Fibroblast of peridontal ligament (primary cell): ENCODE data around the gene SLC31A2.

Source experiments
- DNase-seq: peaks from one replicate; pipeline ENCODE4 v3.0.0-alpha.2; 2010; ENCODE audit errors: extremely low read depth

Gene SLC31A2

DNA sequence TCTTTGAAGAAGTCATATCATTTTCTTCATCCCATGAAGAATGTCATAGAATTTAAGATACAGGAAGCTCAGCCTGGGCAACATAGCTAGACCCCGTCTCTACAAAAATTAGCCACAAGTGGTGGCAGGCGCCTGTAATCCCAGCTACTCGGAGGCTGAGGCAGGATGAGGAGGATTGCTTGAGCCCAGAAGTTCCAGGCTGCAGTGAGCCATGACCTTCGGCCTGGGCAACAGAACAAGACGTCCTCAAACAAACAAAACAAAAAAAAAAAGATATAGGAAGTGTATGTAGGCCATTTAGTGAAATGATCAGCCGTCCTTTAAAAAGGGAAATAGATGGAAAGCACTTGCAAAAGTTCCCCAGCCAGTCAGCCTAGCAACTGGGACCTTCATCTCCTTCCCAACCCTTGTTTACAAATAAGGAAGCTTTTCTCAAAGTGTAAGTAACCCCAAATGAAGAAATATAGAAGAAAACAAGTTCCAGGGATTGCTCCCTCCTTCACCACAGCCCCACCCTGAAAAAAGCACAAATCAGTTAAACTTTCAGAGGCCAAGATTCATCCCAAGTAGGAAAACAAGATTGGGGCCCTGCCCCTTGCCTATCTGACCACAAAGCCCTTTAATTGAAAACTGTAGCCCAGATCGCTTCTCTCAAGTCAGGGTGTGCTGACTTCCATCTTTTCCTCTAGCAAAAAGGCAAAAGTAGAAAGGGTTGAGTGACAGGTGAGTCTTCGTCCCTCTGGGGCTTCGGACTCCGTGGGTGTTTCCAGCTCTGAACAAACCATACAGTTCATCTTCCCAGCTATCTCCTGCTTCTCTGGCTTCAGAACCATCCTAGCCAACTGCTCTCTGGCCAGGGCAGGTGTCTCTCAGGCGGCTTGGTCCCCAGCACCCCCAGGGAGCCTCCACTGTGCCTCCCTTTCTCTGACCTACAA is 1.2 kb downstream of the SLC31A2 start:
- peak; percentile 9 for DNase-seq

DNA sequence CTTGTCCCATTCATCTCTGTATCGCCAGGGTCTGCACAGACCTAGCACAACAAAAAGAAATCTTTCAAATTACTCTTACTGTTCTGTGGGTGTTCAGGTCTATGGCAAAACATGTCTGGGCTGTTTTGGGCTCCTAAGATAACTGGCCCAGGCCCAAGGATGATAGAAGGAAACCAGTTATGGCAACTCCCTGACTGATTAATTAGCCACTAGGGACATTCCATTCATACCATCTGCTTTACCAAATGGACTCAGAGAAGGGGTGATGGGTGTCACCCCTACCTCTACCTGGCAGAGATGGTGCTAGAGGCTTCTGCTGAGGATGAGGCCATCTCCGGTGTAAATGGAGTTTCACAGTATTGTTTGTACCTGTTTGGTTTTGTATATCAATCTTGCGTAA is 1.9 kb downstream of the SLC31A2 start:
- no peak for DNase-seq

DNA sequence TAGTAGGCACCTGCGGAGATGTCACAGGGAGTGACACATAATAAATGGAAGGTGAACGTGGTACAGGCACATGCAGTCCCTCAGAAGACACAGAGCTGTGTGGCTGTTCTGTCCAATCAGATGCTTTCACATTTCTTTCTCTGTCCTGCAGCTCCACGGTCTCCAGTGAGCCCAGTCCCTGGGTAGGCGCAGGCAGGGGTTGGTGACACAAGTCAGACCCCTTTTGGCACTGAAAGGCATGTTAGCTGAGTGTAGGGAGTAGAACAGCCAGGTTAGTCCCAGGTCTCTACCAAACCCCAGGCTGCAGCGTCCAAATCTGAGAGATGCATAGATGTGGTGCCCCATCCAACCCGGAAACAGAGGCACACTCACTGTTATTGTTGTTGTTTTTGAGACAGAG is 2.8 kb downstream of the SLC31A2 start:
- no peak for DNase-seq

DNA sequence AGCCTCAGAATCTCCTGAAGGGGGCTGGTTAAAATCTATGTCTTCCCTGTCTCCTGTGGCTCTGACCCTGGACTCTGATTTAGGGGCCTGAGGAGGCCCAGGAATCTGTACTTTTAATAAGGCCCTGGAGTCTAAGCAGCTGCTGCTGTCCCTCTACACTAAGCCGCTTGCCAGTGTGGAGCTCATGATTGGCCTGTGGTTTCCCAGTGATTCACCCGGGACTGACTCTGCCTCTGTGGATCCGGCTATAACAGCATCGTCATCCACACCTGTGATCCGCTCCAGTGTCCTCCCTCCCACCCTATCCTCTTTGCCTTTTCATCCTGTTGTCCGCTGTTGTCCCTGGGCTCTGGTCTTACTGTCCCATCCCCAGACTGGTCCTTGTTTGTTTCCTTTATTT is 3.7 kb downstream of the SLC31A2 start:
- peak; percentile 79 for DNase-seq

DNA sequence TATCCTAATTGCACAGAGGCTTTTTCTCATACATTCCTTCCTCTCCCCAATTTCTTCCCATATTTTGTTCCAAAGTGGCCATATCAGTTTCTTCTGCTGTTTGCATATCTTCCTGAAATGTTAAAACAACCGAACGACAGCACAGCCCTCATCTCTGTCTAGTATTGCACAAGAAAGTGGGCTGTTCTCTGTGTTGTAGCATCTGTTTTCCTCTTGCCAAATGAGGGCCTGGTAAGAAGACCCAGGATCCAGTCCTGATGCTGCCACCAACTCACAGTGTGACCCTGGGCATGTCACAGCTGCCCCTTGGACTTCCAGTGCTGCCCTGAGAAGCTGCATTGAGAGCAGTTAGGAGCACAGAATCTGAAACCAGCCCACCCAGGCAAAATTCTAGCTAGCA is 4.1 kb downstream of the SLC31A2 start:
- peak; percentile 66 for DNase-seq

DNA sequence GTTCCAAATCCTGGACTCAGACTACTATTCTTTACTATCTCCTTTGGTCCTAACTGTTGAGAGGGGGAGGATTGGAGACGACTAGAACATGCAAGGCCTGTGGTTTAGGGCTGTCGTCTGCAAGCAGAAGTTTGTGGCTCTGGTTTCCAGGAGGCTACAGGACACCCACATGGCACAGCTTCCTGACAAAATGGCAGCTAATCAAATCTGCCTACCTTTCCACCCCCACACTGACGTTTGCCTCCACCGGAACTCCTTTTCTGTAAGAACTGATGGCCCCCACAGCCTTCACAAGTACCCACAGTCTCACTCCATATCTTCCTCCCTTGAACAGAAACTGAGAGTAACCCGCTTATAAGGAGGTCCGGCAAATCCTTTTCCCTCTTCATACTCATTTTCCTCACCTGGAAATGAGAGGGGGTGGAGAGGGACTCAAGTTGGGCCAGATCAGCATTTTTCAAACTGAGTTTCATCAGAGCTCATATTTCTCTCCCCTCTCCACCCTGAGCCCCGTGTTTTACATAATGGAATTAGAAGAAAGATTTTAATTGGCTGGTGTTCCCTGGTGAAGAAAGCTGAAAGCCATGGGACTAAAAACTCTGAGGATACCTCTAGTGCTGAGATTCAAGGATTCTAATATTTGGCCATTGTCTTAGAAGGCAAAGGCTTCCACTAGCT is 5.2 kb downstream of the SLC31A2 start:
- DNase-seq = no peak

DNA sequence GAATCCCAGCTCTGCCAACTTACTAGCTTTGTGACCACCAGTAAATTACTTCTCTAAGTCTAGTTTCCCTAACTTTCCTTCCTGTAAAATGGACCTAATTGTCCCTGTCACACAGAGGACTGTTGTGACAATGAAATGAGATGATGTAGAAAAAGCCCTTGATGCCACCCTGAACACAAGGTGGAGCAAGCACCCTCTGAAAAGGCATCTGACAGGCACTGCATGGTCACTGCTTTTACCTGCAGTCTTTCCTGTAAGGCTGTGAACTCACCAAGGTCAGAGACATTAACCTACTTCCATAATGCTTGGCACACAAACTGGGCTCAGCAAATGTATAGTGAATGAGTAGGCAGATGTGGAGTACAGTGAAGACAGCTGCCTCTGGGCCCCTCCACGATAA is 6.1 kb downstream of the SLC31A2 start:
- no peak for DNase-seq

DNA sequence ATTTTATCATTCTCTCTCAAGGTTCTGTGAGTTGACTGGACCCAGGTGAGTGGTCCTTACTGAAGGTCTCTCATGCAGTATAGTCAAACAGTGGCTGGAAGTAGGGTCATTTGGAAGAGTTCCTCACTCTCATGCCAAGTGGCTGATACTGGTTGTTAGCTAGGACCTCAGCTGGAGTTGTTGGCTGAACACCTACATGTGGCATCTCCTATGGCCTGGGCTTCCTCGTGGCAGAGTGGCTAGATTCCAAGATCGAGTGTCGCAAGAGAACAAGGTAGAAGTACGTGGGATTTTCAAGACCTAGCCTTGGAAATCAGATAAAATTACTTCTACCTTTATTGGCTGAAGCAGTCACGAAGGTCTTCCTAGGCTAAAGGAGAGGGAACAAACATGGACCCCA is 7.6 kb downstream of the SLC31A2 start:
- DNase-seq = no peak

DNA sequence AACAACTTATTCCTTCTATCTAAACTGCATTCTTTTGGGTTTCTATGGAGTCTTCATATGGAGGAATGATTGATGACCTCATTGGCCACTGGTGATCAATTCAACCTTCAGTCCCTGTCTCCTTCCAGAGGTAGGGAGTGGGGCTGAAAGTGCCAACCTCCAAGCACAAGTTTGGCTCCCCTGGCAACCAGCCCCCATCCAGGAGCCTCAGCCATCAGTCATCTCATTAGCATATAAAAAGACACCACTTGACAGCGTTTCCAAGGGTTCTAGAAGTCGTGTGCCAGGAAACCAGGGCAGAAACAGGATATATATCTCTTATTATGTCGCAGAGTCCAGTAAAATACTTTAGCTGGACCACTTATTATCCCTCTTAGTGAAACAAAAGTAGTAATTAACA is 9.8 kb downstream of the SLC31A2 start:
- no peak for DNase-seq

DNA sequence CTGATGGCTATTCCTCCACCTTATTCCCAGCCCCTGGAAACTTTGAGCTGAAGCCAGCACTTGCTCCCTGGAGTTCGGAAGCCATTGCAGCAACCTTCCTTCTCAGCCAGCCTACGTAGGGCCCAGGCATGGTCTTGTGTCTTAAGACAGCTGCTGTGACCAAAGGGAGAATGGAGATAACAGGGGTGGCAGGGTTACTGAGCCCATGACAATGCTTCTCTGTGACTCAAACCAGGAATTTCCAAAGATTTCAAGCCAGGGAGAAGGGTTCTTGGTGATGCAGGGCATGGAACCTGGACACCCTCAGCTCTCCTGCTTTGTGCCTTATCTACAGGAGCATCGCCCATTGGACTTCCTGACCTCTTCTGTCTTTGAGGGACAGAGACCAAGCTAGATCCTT is 12.2 kb downstream of the SLC31A2 start:
- no peak for DNase-seq

DNA sequence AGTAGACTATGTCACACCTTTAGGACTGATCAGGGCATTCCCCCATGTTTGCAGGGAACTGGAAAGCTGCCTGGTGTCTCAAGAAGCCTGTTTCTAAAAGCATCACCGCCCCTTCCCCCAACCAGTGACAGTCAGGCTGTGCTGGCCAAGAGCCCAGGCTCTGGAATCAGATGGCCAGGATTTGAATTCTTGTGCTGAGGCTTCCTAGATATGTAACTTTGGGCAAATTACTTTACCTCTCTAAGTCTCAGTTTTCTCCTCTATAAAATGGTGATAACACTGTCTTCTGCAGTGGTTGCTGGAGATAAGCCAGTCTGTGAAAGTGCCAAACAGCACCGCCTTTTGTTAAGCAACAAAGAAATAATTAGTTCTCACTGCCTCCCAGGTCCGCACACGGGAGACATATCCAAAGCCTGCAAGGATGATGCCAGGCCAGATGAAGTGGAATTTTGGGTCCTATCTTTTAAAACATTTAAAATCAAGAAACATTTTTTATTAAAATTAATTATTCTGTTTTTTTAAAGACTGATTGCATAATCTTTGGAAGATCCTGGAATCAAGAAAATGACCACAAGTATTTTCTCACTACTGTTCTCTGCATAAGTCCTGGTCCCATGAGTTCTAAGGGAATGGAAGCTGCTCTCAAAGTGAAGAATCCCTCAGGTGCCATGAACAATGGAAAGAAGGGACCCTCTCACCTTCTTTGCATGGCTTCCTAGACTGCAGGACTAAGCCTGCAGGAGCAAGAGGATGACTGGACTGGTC is 13.9 kb downstream of the SLC31A2 start:
- peak; percentile 44 for DNase-seq

DNA sequence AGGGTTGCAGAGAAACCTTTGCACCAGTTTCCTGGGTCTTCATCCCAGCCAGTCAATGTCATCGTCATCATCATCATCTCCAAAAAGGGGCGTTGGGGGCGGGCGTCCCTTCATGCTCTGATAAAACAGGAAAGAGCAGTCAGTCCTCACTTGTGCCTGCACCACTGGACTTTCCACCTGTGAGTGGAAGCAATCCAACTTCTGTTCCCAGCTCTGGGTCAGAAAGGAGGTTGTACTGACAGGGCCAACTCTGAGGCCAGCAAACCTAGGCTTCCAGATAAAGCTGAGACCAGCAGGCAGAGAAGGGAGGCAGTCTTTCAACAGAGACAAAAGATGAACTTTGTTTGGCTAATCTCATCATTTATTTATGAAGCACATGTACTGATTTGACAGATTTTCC is 15.2 kb downstream of the SLC31A2 start:
- no peak for DNase-seq

DNA sequence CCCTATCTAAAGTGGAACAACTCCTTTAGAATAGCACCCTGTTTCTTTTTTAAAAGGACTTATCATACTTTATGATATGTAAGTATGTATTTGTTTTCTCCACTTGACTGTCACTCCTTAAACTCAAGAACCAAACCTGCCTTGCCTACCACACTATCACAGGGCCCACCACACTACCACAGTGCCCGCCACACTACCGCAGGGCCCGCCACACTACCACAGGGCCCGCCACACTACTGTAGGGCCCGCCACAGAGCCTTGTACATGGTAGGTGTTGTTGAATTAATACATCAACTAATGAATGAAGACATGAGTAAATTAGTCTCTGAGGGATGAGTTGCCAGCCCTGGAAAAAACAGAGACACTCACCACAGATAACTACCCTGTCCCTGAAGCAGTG is 18.0 kb downstream of the SLC31A2 start:
- DNase-seq = no peak

DNA sequence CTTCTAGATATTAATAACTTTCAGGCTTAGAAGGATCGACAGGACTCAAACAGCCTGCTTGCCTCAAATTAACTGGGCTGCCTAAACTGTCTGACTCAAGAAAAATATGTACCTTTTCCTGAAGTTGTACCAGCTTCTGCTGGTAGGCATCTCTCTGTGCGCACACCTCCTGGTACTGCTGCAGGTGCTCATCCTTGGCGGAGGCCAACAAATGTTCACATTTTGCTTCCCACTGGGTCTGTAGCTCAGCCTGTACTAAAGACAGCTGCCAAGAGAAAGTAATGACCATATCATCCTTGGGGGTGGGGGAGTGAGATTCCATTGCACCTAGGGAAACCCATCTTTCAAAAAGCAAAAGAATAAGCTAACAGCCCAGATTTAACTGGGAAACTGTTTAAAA is 22.5 kb downstream of the SLC31A2 start:
- no peak for DNase-seq

DNA sequence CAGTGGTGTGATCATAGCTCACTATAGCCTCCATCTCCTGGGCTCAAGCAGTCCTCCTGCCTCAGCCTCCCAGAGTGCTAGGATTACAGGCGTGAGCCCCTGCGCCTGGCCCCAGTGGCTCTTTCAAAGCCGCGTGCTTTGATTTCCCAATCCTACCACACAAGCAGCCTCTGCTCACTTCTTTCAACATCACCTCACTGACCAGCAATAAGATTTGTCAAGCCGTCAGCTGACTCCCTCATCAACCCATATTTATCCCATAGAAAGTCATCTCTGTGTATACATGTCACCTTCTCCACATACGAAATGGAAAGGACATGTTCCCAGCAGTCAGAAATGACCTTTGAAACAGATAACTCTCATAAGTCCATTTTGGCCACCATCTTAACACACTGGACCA is 26.0 kb downstream of the SLC31A2 start:
- no peak for DNase-seq

DNA sequence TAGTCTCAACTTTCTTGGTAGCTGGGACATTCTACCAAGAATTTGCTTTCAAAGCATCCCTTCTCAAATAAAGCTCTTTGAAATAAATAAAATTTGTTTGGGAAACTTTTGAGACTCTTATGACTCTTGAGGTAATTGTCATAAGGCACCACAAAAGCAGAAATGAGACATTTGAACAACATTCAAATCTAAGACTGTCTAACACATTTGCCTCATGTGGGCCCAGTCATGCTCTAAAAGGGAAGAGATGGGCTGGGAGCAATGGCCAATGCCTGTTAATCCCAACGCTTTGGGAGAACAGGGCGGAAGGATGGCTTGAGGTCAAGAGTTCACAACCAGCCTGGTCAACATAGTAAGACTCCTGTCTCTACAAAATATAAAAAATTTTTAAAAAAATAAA is 26.4 kb downstream of the SLC31A2 start:
- DNase-seq = no peak

DNA sequence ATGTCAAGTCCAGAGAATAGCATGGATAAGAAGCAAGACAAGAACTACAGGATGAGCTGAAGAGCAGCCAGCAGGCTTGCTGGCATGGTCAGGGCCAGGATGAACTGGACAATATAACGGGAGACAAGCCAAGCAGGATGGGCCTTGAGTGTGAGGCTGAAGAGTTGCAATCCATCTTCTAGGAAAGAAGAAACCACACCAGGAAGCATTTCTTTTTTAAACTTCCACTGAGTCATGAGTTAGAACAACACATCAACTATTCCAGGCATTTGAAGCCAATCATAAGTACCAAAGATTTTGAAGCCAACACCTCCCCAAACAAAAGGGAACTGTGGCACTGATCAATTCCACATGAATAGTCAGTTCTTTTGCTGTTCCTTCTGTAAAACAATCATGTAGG is 27.3 kb downstream of the SLC31A2 start:
- peak; percentile 80 for DNase-seq

DNA sequence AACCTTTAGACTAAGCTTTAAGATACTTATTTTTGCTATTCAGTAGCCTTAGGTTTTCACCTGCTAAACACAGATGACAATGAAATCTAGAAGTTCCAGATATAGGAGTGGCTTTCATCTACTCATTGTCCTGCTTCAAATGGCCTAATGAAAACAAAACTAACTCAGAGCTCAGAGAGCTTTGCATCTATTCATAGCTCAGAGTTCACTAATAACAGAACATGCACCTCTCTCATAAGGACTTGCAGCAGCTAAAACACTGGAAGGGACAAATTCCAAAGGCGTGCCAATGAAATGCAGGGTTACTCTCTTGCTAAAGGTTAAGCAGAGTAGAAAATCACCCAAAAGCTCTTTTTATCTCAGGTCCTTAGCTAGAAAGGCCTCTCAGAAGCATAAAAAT is 29.0 kb downstream of the SLC31A2 start:
- DNase-seq = no peak

DNA sequence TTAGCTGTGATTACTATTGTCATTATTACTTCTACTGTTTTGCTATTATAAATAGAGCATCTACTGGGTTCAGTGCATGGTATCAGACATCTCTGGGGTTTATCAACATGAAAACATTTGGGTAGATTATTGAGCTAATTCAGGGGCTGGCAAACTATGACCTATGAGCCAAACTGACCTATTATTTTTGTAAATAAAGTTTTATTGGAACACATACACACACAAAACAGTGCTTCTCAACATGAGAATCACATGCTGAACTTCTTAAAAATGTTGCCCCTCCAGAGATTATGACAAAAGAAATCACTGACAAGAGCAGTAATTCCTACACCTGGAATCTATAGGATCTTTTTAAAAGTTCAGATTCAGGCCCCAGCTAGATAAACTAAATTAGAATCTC is 30.4 kb downstream of the SLC31A2 start:
- DNase-seq = no peak

DNA sequence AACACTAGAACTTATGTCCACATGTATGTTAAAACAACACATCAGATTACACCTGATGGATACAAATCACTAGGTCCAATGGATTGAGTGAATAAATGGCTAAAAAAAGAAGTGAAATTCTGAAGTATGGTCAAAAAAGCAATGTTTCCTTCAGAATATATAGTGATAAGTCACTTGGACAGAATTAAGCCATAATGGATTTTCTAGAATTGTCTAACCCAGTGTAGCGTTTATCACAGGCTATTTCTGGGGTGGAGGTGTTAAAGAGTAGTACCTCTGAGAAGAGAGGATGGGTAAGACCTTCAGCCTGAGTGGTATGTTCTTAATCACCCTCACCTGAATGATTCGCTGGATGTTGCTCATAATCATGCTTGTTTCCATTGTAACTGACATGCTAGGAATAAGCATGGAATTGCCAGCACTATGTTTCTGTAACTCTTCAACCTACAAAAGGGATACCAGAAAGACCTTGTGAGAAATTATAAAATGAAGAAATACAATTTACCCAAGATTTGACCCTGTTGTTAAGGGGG is 33.2 kb downstream of the SLC31A2 start:
- no peak for DNase-seq

DNA sequence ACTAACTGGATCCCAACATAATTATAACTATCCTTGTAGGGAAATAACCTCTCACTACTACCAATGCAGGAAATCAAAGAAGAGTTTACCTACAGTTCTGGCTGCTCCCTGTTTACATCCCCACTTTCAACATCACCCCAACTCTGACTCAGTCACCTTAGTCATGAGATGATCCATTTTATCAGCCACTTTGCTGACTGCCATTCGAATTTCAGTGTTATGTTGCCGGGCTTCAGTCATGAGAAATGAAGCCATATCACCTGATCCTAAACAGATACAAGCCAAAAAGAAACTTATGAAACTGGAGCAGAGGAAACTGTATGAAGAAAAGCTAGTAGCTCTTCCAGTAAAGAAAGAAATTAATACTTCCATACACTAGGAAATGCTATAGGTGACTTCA is 33.7 kb downstream of the SLC31A2 start:
- no peak for DNase-seq

DNA sequence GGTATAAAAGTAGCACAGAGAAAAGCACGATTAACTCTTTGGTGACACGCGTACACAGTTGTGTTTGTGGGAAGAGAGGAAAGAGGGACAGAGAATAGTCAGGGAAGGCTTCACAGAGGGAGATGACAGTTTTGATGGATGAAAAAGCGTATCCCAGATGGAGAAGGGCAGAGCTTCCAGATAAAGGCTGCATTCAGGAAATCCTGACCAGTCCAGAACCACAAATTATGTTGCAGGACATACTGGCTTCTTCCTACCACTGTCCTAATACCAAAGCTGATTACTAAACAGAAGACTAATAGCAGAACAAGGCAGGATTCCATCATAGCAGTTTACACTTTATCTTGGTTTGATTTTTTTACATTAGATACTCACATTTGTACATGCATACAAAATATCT is 34.5 kb downstream of the SLC31A2 start:
- DNase-seq = no peak
